Measurements from ENCODE around the gene CCDC9B.

Gene CCDC9B

DNA sequence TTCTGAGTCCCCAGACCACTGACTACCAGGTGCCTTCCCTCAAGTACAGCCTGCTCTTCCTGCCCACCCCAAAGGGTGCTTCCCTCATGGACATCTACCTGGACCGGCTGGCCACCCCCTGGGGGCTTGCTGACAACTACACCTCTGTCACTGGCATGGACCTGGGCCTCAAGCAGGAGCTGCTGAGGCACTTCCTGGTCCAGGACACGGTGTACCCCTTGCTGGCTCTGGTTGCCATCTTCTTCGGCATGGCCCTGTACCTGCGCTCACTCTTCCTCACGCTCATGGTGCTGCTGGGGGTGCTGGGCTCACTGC is 26.6 kb upstream of the CCDC9B start:
- peak overlapping the region; percentile 46; the same call in 1 of the 2 replicates for H3K9ac ChIP-seq (ENCODE audit: low read length)
- H3K4me2 ChIP-seq (ENCODE audit: low read depth, low read length), result peak overlapping the region; percentile 96
- peak overlapping the region; percentile 28; the same call in 1 of the 2 replicates for H3K27ac ChIP-seq (ENCODE audit: low read length)
- no peaks in the 10 kb centered on the region for H3K79me2 ChIP-seq (ENCODE audit: low read length)
- TF ChIP-seq EZH2phosphoT487 (IDR thresholded peaks at IDR 0.05; ENCODE audit: low read length), result no peak
- TF ChIP-seq, protein P1, sequence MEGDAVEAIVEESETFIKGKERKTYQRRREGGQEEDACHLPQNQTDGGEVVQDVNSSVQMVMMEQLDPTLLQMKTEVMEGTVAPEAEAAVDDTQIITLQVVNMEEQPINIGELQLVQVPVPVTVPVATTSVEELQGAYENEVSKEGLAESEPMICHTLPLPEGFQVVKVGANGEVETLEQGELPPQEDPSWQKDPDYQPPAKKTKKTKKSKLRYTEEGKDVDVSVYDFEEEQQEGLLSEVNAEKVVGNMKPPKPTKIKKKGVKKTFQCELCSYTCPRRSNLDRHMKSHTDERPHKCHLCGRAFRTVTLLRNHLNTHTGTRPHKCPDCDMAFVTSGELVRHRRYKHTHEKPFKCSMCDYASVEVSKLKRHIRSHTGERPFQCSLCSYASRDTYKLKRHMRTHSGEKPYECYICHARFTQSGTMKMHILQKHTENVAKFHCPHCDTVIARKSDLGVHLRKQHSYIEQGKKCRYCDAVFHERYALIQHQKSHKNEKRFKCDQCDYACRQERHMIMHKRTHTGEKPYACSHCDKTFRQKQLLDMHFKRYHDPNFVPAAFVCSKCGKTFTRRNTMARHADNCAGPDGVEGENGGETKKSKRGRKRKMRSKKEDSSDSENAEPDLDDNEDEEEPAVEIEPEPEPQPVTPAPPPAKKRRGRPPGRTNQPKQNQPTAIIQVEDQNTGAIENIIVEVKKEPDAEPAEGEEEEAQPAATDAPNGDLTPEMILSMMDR (IDR thresholded peaks at IDR 0.05; ENCODE audit: low read length), result no peak
- TF ChIP-seq EZH2 (optimal IDR thresholded peaks at IDR 0.05; ENCODE audit: low read depth, low read length), result no peak
- peak overlapping the region; percentile 98 for H2AFZ ChIP-seq (ENCODE audit: low read length)
- peaks cover 12% of the 10 kb centered on the region for H3K4me1 ChIP-seq (ENCODE audit: low read length)
- H3K27me3 ChIP-seq (replicated peaks; ENCODE audit: insufficient read depth, low read length), result peaks cover 14% of the 10 kb centered on the region; the same call in 1 of the 2 replicates
- no peaks in the 10 kb centered on the region; the same call in 1 of the 2 replicates for H3F3A ChIP-seq (ENCODE audit: insufficient read depth, low read length)
- DNase-seq, result no peak
- H3K4me3 ChIP-seq (ENCODE audit: low read length), result peak overlapping the region; percentile 60
- no peaks in the 10 kb centered on the region for H4K20me1 ChIP-seq (ENCODE audit: insufficient read depth, low read length)
- H3K36me3 ChIP-seq (replicated peaks; ENCODE audit: insufficient read depth, low read length), result no peaks in the 10 kb centered on the region
- H3K9me3 ChIP-seq (replicated peaks; ENCODE audit: insufficient read depth, low read length), result no peaks in the 10 kb centered on the region
- H3K9me2 ChIP-seq (replicated peaks; ENCODE audit: insufficient read depth, low read length), result no peaks in the 10 kb centered on the region

DNA sequence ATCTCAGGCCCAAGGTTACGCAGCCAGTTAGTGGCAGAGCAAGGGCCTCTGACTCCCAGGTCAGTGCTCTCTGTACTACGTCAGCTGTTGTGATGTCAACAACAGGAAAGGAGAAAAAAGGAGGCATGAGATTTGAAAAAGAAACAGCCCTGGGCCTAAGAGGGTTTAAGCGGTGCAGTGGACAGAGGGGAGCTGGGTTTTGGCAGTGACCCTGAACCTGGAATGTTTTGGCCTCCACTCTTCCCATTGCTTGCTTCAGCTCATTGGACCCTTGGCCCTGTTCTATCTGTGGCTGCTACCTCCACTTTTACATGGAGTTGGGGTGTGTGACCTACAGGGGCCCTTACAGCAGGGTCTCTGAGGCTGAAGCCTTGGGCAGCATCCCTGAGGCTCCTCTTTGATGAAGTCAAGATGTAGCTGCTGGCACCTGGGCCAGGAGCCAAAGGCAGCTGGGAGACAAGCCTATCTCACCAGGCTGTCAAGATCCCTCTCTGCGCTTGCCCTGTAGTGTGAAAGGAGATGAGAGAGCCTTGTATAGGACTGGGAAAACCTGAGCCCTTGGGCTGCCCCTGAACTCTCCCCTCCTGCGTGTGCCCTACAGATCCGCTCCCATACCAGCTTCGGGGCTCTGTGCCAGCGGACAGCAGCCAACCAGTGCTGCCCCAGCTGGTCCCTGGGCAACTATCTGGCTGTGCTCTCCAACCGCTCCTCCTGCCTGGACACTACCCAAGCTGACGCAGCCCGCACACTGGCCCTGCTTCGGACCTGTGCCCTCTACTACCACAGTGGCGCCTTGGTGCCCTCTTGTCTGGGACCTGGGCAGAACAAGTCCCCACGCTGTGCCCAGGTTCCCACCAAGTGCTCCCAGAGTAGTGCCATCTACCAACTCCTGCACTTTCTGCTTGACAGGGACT is 26.0 kb upstream of the CCDC9B start:
- Histone ChIP-seq H3K9me2 (replicated peaks; ENCODE audit: insufficient read depth, low read length) (no peaks in the 10 kb centered on the region), H3K36me3 (replicated peaks; ENCODE audit: insufficient read depth, low read length) (no peaks in the 10 kb centered on the region), H3K4me1 (ENCODE audit: low read length) (peaks cover 12% of the 10 kb centered on the region), H2AFZ (ENCODE audit: low read length) (peak overlapping the region; percentile 98; the same call in 1 of the 2 replicates), H3K4me2 (ENCODE audit: low read depth, low read length) (peak overlapping the region; percentile 96), H3K27me3 (replicated peaks; ENCODE audit: insufficient read depth, low read length) (peaks cover 11% of the 10 kb centered on the region; the same call in 1 of the 2 replicates), H3K4me3 (ENCODE audit: low read length) (peak overlapping the region; percentile 60; the same call in 1 of the 2 replicates), H3K9ac (ENCODE audit: low read length) (no peak overlapping the region), H3K27ac (ENCODE audit: low read length) (no peak overlapping the region), H4K20me1 (ENCODE audit: insufficient read depth, low read length) (no peaks in the 10 kb centered on the region), H3K79me2 (ENCODE audit: low read length) (no peaks in the 10 kb centered on the region), H3K9me3 (replicated peaks; ENCODE audit: insufficient read depth, low read length) (no peaks in the 10 kb centered on the region), H3F3A (ENCODE audit: insufficient read depth, low read length) (no peaks in the 10 kb centered on the region; the same call in 1 of the 2 replicates)
- TF ChIP-seq EZH2 (optimal IDR thresholded peaks at IDR 0.05; ENCODE audit: low read depth, low read length) (no peak), EZH2phosphoT487 (IDR thresholded peaks at IDR 0.05; ENCODE audit: low read length) (no peak)
- TF ChIP-seq, protein P1 (IDR thresholded peaks at IDR 0.05; ENCODE audit: low read length), result no peak
- DNase-seq, result no peak

DNA sequence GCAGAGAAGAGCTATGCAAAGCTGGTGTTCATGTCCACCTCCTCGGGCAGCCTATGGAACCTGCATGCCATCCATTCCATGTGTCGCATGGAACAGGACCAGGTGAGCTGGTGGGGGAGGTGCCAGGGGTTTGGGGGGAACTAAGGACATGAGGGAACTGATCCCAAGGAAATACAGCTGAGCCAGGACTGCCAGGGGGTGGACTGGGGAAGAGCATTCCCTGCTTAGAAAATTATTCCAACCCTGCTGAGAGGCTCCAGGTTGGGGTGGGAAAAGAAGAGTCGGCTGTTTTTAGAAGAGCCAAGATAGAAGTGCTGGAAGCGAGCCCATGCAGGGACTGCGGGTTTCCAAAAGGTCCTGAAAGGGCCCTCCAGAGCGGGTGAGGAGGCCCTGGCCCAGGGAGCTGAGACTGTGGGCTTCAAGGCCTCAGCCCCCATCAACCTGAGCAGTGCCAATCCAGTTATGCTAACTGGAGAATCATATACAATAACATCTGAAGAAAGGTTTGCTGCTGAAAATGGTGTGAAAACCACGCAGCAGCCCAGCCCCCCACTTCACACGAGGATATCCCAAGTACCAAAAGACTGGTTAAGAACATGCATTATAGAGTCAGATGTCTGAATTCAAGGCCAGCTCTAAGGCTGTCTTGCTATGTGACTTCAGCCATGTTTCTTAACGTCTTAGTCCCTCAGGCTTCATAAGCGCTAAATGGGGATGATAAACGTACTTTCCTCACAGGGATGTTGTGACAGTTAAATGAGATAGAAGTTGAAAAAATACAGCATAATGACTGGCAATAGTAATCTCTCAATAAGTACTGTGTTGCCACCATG is 25.1 kb upstream of the CCDC9B start:
- Histone ChIP-seq H3K36me3 (replicated peaks; ENCODE audit: insufficient read depth, low read length) (no peaks in the 10 kb centered on the region), H3K9me3 (replicated peaks; ENCODE audit: insufficient read depth, low read length) (no peaks in the 10 kb centered on the region), H3K4me1 (ENCODE audit: low read length) (peaks cover 12% of the 10 kb centered on the region), H3K9ac (ENCODE audit: low read length) (no peak overlapping the region), H3K4me2 (ENCODE audit: low read depth, low read length) (no peak overlapping the region), H4K20me1 (ENCODE audit: insufficient read depth, low read length) (no peaks in the 10 kb centered on the region), H3K27me3 (replicated peaks; ENCODE audit: insufficient read depth, low read length) (peaks cover 3% of the 10 kb centered on the region; the same call in 1 of the 2 replicates), H3F3A (ENCODE audit: insufficient read depth, low read length) (no peaks in the 10 kb centered on the region; the same call in 1 of the 2 replicates), H3K79me2 (ENCODE audit: low read length) (no peaks in the 10 kb centered on the region), H3K27ac (ENCODE audit: low read length) (no peak overlapping the region), H3K9me2 (replicated peaks; ENCODE audit: insufficient read depth, low read length) (no peaks in the 10 kb centered on the region), H2AFZ (ENCODE audit: low read length) (no peak overlapping the region), H3K4me3 (ENCODE audit: low read length) (no peak overlapping the region)
- DNase-seq, result no peak
- TF ChIP-seq EZH2 (optimal IDR thresholded peaks at IDR 0.05; ENCODE audit: low read depth, low read length) (no peak), EZH2phosphoT487 (IDR thresholded peaks at IDR 0.05; ENCODE audit: low read length) (no peak)
- TF ChIP-seq, protein P1 (IDR thresholded peaks at IDR 0.05; ENCODE audit: low read length), result no peak
